DND-41 (cell line): ENCODE data around the gene SPSB4.

ENCODE experiments used
- CTCF ChIP-seq: IDR thresholded peaks from 2 replicates; pipeline ENCODE4 v1.5.1; 2012; ENCODE audit warnings: borderline replicate concordance, low read length, moderate library complexity, mild to moderate bottlenecking; ENCODE audit not compliant: poor library complexity, severe bottlenecking; ENCODE audit errors: extremely low read depth
- EZH2 ChIP-seq: IDR thresholded peaks from 3 replicates; pipeline ENCODE4 v1.6.1; 2012; ENCODE audit warnings: borderline replicate concordance, low read depth, mild to moderate bottlenecking, moderate library complexity, low read length, inconsistent platforms; ENCODE audit not compliant: severe bottlenecking

GRCh38 chr3:141146979-141147470, 95.9 kb downstream of the SPSB4 start:
- TF ChIP-seq EZH2 (no peak), CTCF (no peak)
